Measurements from ENCODE around the gene CCNL2.

CCNL2 gene

DNA sequence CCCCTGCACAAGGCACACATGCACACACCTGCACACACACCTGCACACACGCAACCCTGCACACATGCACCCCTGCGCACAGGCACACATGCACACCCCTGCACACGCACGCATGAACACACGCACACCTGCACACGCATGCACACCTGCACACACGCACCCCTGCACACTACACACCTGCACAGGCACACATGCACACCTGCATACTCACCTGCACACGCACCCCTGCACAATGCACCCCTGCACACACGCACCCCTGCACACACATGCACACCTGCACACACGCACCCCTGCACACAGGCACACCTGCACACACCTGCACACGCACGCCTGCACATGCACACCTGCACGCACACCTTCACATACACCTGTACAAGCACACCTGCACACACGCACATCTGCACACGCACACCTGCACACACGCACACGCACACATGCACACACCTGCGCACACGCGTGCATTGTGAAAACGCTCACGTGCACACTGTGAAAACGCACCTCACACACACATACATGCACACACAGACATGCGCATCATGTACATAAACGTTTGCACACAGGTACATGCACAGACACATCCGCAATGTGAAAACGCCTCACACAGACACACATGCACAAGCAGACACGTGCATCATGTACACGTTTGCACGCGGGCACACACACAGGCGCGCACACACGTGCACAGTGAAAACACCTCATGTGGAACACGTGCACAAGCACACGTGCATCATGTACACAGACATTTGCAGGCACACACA lies 58.2 kb downstream of the CCNL2 start:
- DNase-seq = no peak

DNA sequence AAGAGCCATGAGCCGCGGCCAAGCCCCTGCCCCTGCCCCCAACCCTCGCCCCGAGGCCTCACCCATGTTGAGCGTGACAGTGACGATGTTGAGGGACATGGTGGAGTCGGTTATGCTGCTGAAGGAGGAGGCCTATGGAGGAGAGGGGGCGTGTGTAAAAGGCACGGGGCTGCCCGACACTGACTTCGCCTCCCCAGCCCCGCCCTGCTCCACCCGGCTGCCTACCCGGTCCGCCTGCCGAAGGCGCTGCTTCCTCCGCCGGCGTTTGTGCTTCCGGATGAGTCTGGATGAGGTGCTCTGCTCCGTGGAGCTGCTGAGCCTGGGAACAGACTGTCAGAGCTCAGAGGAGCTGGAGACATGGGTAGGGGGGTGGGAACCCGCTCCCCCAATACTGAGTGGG lies 59.0 kb downstream of the CCNL2 start:
- no peak for DNase-seq

DNA sequence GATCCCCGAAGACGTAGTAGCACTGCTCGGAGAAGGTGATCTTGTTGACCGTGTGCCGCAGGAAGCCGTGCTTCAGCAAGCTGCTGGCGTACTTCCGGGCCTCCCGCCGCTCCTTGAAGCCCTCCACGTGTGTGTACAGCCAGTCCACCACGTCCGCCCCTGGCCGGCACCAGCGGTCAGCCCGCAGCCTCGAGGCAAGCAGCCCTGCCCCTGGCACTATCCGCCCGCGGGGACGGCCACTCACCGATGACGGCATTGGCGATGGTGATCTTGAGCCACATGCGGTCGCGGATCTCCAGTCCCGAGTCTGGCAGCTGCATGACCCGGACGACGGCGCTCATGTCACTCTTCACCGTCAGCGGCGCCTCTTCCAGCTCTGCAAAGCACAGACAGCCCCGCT lies 60.9 kb downstream of the CCNL2 start:
- DNase-seq = no peak

DNA sequence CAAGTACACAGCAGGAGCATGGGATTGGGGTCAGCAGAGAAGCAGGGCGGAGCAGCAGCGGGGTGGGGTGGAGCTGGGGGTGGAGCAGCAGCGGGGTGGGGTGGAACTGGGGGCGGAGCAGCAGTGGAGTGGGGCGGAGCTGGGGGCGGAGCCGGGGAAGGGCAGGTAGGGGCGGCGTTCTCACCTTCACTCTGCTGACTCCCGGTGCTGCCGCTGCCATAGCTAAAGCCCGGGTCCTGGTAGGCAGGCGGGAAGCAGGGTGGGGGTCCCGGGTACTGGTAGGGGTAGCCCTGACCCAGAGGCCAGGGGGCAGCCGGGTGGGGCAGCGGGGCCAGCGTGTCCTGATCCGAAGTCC lies 61.4 kb downstream of the CCNL2 start:
- no peak for DNase-seq

DNA sequence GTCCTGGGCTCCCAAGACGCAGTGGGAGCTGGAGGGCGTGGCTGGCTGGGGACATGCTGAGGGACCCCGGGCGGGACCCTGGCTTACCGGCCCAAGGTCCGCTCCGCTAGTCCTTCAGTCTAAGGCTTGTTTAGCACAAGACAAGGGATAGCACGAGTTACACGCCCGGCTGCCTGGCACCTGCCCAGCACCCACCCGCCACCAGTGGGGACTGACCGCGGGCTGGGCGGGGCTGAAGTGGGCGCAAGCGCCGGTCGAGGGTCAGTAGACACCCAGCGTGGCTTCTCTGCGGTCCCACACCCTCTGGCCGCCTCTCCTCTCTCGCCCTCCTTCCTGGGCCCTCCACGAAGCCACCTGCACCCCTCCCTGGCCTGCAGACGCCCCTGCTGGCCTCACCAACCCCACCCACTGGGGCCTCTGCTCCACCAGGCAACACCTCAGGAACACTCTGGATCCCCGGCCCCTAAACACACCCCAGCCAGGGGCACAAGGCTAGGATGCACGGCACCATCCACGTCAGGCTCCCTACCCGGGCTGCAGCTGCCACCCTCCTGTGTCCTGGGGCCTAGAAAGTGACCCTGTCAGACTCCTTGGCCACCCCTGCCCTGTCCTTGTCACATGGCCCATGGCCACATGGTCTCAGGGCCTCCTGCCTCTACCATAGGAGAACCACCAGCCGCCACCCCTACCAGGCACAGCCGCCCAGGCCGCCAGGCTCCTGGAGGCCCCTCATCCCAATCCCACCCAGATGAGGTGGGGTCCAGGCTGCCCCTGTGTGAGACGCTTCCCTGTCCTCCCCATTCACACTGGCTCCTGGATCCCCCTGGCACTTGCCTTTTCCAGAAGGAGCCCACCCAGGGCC lies 62.0 kb downstream of the CCNL2 start:
- no peak for DNase-seq

DNA sequence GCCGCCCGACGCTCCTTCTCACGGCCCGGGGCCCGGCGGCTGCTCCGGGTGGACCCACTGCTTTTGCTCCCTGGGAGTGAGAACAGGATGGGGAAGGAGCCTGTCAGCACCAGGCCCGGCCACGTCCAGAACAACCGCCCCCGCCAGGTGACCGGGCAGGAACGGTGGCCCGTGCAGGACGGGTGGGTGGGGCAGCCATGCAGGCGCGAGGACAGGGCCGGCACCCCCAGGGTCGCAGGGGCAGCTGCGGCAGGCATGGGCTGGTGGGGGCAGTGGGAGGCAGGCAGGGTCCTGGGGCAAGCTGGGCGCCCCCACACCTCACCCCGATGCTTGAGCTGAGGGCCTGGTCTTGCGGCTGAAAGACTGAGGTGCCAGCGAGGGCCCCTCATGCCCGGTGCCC lies 62.7 kb downstream of the CCNL2 start:
- no peak for DNase-seq

DNA sequence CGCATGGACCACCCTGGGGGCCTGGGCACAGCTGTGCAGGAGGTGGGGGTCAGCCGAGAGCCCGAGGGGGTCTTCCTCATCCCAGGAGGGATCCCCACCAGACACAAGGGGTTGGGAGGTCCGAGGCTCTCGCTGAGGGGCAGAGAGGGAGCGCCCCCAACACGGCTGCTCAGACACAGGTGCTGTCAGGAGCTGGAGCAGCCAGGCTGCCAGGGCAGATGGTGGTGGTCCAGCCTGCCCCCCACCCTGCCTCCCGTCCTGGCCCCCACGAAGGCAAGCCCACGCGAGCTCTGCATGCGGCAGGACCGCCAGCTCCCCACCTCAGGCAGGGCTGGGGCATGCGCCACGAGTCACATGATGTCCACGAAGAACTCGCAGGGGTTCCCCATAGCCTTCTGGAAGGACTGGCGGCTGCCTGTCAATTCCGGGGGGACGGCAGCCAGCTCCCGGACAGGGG lies 63.3 kb downstream of the CCNL2 start:
- no peak for DNase-seq

Measured in HCEC 1CT (cell line).